PFSK-1 (cell line): ENCODE measurements around the gene ARID3C.

ENCODE experiments used
- POLR2AphosphoS5 ChIP-seq: IDR thresholded peaks from 2 replicates; pipeline ENCODE4 v1.6.1; 2012; ENCODE audit warnings: low read depth, mild to moderate bottlenecking, control low read depth, low read length, moderate library complexity
- SIN3A ChIP-seq: IDR thresholded peaks from 2 replicates; pipeline ENCODE4 v1.6.1; 2012; ENCODE audit warnings: mild to moderate bottlenecking, low read length, moderate library complexity, borderline replicate concordance; ENCODE audit not compliant: insufficient read depth
- TAF1 ChIP-seq: IDR thresholded peaks from 2 replicates; pipeline ENCODE4 v1.6.1; 2012; ENCODE audit warnings: low read length, control low read depth, borderline replicate concordance; ENCODE audit not compliant: insufficient read depth
- TF ChIP-seq, protein P1 (sequence below), 2 experiments: IDR thresholded peaks; 2 replicates each; pipeline versions ENCODE4 v1.6.1 to v1.8.0; 2011 to 2012; ENCODE audit warnings: low read depth in 2 of 2, low read length in 2 of 2, control low read depth in 1 of 2, inconsistent platforms in 1 of 2, mild to moderate bottlenecking in 1 of 2, moderate library complexity in 1 of 2; ENCODE audit not compliant: insufficient read depth in 1 of 2

DNA sequence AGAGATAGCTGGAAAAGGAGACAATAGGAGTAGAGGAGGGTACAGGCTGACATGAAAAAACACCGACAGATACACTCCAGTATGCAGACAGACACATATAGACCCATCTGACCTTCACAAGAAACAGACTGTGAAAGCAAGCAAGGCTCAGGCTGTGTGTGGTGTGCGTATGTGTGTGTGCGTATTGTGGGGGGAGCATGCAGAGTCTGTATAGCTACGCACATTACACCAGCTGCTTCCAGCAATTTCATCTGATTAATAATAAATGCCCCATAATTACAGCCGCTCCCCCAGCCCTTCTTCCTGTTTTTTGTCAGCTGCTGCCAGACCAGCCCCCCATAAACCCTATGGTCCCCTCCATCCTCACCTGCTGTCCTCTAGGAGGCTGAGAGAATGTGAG lies 46.1 kb downstream of the ARID3C start:
- TF ChIP-seq SIN3A (no peak), POLR2AphosphoS5 (no peak), TAF1 (no peak)
- TF ChIP-seq, protein P1, sequence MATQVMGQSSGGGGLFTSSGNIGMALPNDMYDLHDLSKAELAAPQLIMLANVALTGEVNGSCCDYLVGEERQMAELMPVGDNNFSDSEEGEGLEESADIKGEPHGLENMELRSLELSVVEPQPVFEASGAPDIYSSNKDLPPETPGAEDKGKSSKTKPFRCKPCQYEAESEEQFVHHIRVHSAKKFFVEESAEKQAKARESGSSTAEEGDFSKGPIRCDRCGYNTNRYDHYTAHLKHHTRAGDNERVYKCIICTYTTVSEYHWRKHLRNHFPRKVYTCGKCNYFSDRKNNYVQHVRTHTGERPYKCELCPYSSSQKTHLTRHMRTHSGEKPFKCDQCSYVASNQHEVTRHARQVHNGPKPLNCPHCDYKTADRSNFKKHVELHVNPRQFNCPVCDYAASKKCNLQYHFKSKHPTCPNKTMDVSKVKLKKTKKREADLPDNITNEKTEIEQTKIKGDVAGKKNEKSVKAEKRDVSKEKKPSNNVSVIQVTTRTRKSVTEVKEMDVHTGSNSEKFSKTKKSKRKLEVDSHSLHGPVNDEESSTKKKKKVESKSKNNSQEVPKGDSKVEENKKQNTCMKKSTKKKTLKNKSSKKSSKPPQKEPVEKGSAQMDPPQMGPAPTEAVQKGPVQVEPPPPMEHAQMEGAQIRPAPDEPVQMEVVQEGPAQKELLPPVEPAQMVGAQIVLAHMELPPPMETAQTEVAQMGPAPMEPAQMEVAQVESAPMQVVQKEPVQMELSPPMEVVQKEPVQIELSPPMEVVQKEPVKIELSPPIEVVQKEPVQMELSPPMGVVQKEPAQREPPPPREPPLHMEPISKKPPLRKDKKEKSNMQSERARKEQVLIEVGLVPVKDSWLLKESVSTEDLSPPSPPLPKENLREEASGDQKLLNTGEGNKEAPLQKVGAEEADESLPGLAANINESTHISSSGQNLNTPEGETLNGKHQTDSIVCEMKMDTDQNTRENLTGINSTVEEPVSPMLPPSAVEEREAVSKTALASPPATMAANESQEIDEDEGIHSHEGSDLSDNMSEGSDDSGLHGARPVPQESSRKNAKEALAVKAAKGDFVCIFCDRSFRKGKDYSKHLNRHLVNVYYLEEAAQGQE (IDR thresholded peaks at IDR 0.05; ENCODE audit: insufficient read depth in 1 of 2, low read depth in 2 of 2, low read length in 2 of 2): no peak
